IPS DF 4.7 (cell line): ENCODE data around the gene PVR.
"Not testable (repeated sequence)": the region's sequence is repeated elsewhere in the genome, so short reads cannot be mapped to it uniquely, and the experiment has no call there.

Source experiments
- DNase-seq: peaks from one replicate; pipeline ENCODE4 v3.0.0-alpha.2; 2013; ENCODE audit warnings: low spot score; ENCODE audit errors: extremely low read depth

PVR gene

GRCh38 chr19:44617110-44617880, 26.4 kb upstream of the PVR start:
- DNase-seq: no peak

- no peak for DNase-seq
These were observed 24.9 kb upstream of the PVR start for GRCh38 chr19:44618640-44619357.

GRCh38 chr19:44620667-44621066, 23.0 kb upstream of the PVR start:
- DNase-seq: no peak

DNA sequence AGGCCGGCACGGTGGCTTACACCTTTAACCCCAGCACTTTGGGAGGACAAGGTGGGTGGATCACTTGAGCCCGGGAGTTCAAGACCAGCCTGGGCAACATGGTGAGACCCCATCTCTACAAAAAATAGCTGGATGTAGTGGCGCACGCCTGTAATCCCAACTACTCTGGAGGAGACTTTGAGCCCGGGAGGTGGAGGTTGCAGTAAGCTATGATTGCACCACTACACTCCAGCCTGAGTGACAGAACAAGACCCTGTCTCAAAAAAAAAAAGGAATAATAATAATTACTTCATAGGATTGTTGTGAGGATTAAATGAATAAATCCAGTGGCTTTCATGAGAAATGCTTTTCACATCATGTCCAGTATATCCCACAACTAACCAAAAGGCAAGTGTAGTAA, 22.3 kb upstream of the PVR start:
- no peak for DNase-seq

DNA sequence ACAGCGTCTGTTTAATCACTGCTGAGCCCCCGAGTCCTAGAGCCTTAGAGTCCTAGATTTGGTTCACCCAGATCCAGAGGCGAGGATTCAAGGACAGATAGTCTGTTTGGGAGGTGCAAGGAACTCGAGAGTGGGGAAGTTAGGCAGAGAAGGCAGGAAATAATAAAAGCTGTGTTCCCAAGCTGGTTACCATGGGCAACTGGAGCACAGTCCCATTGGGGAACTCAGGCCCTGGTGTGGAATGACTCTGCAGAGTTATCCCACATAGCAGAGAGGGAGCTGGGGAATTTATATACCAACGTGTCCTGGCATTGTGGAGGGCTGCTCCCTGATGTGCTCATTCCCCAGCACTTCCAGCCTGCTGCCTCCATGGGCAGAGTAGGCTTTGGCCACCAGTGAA, 20.6 kb upstream of the PVR start:
- no peak for DNase-seq

DNA sequence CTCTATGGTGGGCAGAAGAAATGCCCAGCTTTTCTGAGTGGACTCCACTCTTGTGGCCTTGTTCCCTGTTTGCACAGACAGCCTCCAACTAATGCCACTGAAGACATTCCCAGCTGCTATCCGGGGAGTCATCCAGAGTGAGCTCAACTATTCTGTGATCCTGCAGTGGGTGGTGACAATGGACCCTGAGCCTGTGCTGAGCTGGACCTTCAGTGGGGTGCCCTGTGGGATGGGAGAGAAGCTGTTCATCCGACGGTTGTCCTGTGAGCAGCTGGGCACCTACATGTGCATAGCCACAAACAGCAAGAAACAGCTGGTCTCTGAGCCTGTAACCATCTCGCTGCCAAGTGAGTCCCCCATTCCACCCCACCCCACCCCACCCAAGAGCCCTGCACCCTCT, 20.1 kb upstream of the PVR start:
- DNase-seq: no peak

DNA sequence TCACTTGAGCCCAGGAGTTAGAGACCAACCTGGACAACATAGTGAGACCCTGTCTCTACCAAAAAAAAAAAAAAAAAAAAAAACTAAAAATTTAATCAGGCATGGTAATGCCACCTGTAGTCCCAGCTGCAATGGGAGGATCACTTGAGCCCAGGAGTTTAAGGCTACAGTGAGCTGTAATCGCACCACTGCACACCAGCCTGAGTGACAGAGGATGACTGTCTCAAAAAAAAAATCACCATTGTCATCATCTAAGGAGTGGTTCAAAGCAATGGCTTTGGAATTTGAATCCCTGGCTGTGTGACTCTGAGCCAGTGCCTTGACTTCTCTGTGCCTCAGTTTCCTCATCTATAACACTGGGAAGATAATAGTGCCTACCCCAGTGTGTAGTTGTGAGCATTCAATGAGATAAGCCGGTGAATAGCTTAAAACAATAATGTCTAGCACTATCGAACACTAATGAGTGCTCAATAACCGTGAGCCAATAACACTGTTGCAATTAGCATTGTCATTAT, 18.8 kb upstream of the PVR start:
- DNase-seq: no peak

DNA sequence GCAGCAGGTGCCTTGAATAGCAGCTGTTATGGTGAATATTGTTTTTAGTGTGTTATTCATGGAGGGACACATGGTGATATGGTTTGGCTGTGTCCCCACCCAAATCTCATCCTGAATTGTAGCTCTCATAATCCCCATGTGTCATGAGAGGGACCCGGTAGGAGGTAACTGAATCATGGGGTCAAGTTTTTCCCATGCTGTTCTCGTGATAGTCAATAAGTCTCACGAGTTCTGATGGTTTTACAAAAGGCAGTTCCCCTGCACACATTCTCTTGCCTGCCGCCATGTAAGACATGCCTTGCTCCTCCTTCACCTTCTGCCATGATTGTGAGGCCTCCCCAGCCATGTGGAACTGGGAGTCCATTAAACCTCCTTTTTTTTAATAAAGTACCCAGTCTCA, 18.1 kb upstream of the PVR start:
- not testable (repeated sequence) for DNase-seq

- no peak for DNase-seq
These were observed 17.6 kb upstream of the PVR start for GRCh38 chr19:44626048-44626624.

GRCh38 chr19:44627631-44628030, 16.1 kb upstream of the PVR start:
- DNase-seq: no peak

- no peak for DNase-seq
These were observed 14.9 kb upstream of the PVR start for GRCh38 chr19:44628793-44629192.

DNA sequence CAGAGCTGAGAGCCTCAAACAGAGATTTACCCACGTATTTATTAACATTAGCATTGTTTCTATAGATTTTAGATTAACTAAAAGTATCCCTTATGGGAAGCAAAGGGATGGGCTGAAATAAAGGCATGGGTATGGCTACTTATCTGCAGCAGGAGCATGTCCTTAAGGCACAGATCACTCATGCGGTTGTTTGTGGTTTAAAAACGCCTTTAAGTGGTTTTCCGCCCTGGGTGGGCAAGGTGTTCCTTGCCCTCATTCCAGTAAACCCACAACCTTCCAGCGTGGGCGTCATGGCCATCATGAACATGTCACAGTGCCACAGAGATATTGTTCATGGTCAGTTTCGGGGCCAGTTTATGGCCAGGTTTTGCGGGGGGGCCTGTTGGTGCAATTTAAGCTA, 12.1 kb upstream of the PVR start:
- not testable (repeated sequence) for DNase-seq

DNA sequence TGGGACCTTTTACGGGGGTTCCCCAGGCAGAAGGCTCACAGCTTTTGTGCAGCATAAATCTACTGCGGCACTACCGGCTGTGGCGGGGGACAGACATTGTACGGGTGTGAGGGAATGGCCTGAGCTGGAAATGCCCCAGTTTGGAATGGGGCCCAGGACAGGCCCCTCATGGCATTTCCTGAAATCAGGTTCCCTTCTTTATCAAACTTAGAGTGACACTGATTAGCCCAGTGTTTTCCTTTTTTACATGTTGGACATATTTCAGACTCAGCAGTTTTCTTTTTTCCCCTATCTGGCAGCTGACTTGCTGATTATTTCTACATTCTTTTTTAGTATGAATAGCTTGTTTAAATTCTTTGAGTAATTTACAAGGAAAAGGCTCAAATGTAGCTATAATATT, 9.7 kb upstream of the PVR start:
- DNase-seq: not testable (repeated sequence)

DNA sequence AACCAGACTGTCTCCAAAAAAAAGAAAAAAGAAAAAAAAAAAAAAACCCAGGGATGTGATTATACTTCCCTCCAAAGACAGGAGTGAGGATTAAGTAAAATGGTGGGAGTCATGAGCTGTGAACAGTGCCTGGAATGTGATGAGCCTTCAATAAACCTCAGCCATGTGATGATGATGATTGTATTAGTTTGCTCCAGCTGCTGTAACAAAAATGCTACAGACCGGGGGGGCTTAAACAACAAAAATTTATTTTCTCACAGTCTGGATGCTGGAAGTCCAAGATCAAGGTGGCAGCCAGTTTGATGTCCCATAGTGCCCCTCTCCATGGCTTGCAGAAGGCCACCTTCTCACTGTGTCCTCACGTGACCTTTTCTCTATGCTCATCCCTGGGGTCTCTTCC, 8.9 kb upstream of the PVR start:
- DNase-seq: no peak

GRCh38 chr19:44635581-44636438, 7.9 kb upstream of the PVR start:
- DNase-seq: no peak

DNA sequence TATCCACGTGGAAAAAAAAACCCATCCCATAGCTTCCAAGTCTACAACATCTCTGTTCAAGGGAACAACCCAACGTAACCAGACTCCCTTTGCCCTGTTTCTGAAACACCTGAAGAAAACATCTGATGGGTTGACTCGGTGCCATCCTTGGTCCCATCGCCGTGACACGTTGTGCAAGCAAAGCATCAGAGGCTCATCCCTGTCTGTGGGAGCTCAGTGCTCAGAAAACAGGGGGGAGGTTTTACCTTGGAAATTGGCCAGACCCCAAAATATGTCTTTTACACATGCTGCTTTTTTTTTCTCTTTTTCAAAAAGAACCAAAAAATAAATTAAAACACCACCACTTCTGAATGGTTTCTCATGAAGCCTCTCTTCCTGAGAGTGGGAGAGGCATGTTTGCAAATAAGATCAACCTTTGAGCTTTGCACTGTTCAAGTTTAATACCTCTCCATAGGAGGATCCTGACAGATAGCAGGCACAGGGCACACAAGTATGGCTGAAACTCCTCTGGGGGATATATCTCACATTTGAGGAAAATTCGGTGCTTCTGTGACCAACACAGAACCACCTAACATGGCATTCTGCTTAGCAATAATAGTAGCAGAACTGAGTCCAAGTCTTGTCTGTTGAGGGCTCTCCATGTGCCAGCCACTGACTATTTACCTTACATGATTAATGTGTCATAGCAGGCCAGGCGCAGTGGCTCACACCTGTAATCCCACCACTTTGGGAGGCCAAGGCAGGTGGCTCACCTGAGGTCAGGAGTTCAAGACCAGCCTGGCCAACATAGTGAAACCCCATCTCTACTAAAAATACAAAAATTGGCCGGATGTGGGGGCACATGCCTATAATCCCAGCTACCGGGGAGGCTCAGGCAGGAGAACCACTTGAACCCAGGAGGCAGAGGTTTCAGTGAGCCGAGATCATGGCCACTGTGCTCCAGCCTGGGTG, 7.0 kb upstream of the PVR start:
- DNase-seq: no peak

DNA sequence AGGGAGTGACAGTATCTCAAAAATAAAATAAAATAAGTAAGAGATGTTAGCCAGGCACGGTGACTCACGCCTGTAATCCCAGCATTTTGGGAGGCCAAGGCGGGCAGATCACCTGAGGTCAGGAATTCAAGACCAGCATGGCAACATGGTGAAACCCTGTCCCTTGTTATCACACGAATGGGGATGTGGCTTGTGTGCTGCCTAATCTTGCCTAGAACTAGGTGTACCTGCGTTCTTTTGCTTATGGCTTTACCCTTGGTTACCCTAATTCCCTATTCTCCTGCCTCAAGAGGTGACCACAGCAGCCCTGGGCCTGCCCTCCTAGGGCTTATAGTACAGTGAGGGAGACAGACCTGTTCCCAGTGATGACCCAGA, 6.3 kb upstream of the PVR start:
- DNase-seq: no peak

DNA sequence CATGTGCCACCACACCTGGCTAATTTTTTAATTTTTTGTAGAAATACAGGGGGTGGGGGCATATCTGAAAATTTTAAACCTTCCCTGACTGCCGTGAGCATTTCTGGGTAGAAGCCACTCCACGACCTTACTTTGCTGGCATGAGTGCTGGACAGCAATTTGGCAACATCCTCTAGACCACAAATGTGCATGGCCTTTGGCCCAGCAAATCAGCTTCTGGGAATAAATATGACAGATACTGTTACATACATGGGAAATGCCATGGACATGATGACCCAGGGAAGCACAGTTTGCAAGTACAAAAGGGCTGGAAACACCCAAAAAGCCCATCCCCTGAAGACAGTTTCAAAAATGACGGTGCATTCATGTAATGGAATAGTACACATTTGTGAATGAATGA, 3.2 kb upstream of the PVR start:
- no peak for DNase-seq

GRCh38 chr19:44641501-44642265, 2.0 kb upstream of the PVR start:
- no peak for DNase-seq

- no peak for DNase-seq
These were observed 1.3 kb upstream of the PVR start for GRCh38 chr19:44642377-44642776.
